Osteocyte (in vitro differentiated cells): Measurements from ENCODE around the gene MTMR10. TPM values are rescaled to one million over a fixed set of nuclear protein-coding genes. Genes with fewer than 3 reads are reported as not detected.

Experiments used
- DNase-seq: peaks from one replicate; pipeline ENCODE4 v3.0.0; 2021; ENCODE audit warnings: mixed read lengths; ENCODE audit not compliant: unreplicated experiment; ENCODE audit errors: extremely low spot score
- H3K27ac Mint-ChIP-seq: one replicate; pipeline ENCODE4 v1.8.0; 2021; ENCODE audit warnings: mild to moderate bottlenecking, mixed read lengths; ENCODE audit not compliant: unreplicated experiment
- H3K27me3 Mint-ChIP-seq: one replicate; pipeline ENCODE4 v1.8.0; 2021; ENCODE audit warnings: mixed read lengths; ENCODE audit not compliant: unreplicated experiment
- H3K36me3 Mint-ChIP-seq: one replicate; pipeline ENCODE4 v1.8.0; 2021; ENCODE audit warnings: mixed read lengths; ENCODE audit not compliant: unreplicated experiment
- H3K4me1 Mint-ChIP-seq: one replicate; pipeline ENCODE4 v1.8.0; 2021; ENCODE audit warnings: mixed read lengths; ENCODE audit not compliant: unreplicated experiment
- H3K4me3 Mint-ChIP-seq: one replicate; pipeline ENCODE4 v1.8.0; 2021; ENCODE audit warnings: mild to moderate bottlenecking, moderate library complexity, mixed read lengths; ENCODE audit not compliant: unreplicated experiment
- H3K9me3 Mint-ChIP-seq: one replicate; pipeline ENCODE4 v1.8.0; 2021; ENCODE audit warnings: mixed read lengths; ENCODE audit not compliant: unreplicated experiment
- CTCF ChIP-seq: fragments of 200-600 bp; sonication (generic); IDR thresholded peaks from 2 replicates; pipeline ENCODE4 v1.5.0; 2021; ENCODE audit warnings: antibody characterized with exemption, mild to moderate bottlenecking, moderate library complexity
- total RNA-seq: library from RNA; stranded (reverse); gene quantifications from 2 replicates; pipeline ENCODE4 v1.2.1, GENCODE V29; 2021

MTMR10 gene
- total RNA-seq, 1 donor from 2014 or later, result 23.3 TPM

- no peak for DNase-seq
- no peaks in the 10 kb centered on the region for H3K36me3 Mint-ChIP-seq
- H3K4me1 Mint-ChIP-seq, result peaks cover 38% of the 10 kb centered on the region
- H3K9me3 Mint-ChIP-seq, result no peaks in the 10 kb centered on the region
- H3K27me3 Mint-ChIP-seq, result no peaks in the 10 kb centered on the region
- no peak overlapping the region for H3K4me3 Mint-ChIP-seq
- no peak for TF ChIP-seq CTCF
- H3K27ac Mint-ChIP-seq, result no peak overlapping the region
These were observed 29.7 kb upstream of the MTMR10 start for GRCh38 chr15:31021067-31021665.

DNA sequence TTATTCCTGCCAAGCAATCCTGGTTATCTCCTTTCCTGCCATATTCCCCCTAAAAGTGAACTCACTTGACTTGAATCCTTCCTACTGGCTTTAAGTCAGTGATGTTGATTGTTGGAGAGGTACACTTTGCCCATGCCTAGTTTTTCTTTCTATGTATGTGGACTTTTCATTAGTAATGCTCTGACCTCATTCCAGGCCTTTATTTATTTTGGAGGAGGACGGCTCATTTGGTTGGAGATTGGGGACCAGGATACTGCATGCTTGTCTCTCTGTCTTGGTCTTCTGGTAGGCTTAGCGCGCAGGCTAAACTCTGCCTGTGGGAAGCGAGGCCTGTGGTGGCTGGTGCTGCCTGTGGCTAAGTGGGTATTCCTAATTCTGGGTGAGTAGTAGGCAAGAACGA, 29.1 kb upstream of the MTMR10 start:
- no peak for DNase-seq
- no peak for TF ChIP-seq CTCF
- Mint-ChIP-seq H3K27ac (no peak overlapping the region), H3K9me3 (no peaks in the 10 kb centered on the region), H3K27me3 (no peaks in the 10 kb centered on the region), H3K4me1 (peaks cover 38% of the 10 kb centered on the region), H3K36me3 (no peaks in the 10 kb centered on the region), H3K4me3 (no peak overlapping the region)

GRCh38 chr15:31019986-31020385, 28.6 kb upstream of the MTMR10 start:
- H3K4me1 Mint-ChIP-seq, result peaks cover 35% of the 10 kb centered on the region
- H3K27ac Mint-ChIP-seq, result no peak overlapping the region
- no peaks in the 10 kb centered on the region for H3K9me3 Mint-ChIP-seq
- no peak for TF ChIP-seq CTCF
- no peak overlapping the region for H3K4me3 Mint-ChIP-seq
- no peaks in the 10 kb centered on the region for H3K36me3 Mint-ChIP-seq
- no peaks in the 10 kb centered on the region for H3K27me3 Mint-ChIP-seq
- no peak for DNase-seq

DNA sequence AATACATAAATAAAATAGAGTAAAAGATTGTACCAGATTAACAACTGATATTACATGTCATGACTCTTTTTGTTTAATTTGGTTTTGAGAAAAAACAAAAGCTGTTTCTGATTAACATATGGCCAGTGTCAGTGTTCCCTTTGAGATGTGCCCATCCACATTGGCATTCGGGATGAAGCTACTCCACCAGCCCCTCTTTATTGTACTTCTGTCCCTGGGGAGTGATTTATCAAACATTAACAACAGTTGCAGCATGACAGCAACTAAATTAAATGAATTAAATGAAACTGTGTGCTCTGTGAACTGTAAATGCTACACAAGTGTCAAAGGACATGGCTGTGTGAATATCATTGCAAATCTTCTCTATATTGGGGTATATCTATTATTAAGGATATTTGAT, 25.9 kb upstream of the MTMR10 start:
- H3K27me3 Mint-ChIP-seq, result no peaks in the 10 kb centered on the region
- peaks cover 4% of the 10 kb centered on the region for H3K36me3 Mint-ChIP-seq
- TF ChIP-seq CTCF, result no peak
- no peak overlapping the region for H3K27ac Mint-ChIP-seq
- peaks cover 9% of the 10 kb centered on the region for H3K4me1 Mint-ChIP-seq
- peaks cover 12% of the 10 kb centered on the region for H3K9me3 Mint-ChIP-seq
- no peak for DNase-seq
- no peak overlapping the region for H3K4me3 Mint-ChIP-seq

DNA sequence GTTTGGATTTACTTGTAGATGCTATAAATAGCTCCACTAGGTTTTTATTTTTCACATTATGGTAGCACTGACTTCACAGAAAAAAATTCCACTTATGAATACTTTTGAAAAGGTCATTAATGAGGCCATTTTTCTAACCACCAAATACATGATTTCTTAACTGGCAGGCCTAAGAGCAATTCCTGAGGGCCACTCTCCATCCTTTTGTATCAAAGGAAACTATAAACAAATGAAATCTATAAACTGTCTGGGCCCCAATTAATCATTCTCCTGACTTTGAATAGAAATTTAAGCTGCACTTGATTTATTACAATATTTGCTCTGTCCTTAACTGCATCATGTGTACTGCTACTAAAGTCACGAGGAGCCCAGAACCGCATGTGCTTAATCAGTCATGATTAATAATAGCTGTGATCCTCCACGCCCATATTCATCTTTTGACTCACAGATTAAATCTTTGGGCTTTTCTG, 25.1 kb upstream of the MTMR10 start:
- no peak for DNase-seq
- no peak for TF ChIP-seq CTCF
- Mint-ChIP-seq H3K36me3 (peaks cover 4% of the 10 kb centered on the region), H3K27me3 (no peaks in the 10 kb centered on the region), H3K27ac (no peak overlapping the region), H3K4me1 (peaks cover 9% of the 10 kb centered on the region), H3K4me3 (no peak overlapping the region), H3K9me3 (peaks cover 17% of the 10 kb centered on the region)
